HG03175 (cell line): Measurements from ENCODE around the gene MAP7D3.
"Not testable (repeated sequence)": the region's sequence is repeated elsewhere in the genome, so short reads cannot be mapped to it uniquely, and the experiment has no call there.

ENCODE experiments used
- ATAC-seq: cut with Tn5 transposase; IDR thresholded peaks from one replicate; pipeline ENCODE4 v1.9.1; 2021; ENCODE audit warnings: mild to moderate bottlenecking, moderate library complexity; ENCODE audit not compliant: unreplicated experiment

Gene MAP7D3, protein sequence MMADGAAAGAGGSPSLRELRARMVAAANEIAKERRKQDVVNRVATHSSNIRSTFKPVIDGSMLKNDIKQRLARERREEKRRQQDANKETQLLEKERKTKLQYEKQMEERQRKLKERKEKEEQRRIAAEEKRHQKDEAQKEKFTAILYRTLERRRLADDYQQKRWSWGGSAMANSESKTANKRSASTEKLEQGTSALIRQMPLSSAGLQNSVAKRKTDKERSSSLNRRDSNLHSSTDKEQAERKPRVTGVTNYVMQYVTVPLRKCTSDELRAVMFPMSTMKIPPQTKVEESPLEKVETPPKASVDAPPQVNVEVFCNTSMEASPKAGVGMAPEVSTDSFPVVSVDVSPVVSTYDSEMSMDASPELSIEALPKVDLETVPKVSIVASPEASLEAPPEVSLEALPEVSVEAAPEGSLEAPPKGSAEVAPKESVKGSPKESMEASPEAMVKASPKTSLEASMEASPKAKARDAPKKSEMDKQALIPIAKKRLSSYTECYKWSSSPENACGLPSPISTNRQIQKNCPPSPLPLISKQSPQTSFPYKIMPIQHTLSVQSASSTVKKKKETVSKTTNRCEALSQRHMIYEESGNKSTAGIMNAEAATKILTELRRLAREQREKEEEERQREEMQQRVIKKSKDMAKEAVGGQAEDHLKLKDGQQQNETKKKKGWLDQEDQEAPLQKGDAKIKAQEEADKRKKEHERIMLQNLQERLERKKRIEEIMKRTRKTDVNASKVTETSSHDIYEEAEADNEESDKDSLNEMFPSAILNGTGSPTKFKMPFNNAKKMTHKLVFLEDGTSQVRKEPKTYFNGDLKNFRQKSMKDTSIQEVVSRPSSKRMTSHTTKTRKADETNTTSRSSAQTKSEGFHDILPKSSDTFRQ

DNA sequence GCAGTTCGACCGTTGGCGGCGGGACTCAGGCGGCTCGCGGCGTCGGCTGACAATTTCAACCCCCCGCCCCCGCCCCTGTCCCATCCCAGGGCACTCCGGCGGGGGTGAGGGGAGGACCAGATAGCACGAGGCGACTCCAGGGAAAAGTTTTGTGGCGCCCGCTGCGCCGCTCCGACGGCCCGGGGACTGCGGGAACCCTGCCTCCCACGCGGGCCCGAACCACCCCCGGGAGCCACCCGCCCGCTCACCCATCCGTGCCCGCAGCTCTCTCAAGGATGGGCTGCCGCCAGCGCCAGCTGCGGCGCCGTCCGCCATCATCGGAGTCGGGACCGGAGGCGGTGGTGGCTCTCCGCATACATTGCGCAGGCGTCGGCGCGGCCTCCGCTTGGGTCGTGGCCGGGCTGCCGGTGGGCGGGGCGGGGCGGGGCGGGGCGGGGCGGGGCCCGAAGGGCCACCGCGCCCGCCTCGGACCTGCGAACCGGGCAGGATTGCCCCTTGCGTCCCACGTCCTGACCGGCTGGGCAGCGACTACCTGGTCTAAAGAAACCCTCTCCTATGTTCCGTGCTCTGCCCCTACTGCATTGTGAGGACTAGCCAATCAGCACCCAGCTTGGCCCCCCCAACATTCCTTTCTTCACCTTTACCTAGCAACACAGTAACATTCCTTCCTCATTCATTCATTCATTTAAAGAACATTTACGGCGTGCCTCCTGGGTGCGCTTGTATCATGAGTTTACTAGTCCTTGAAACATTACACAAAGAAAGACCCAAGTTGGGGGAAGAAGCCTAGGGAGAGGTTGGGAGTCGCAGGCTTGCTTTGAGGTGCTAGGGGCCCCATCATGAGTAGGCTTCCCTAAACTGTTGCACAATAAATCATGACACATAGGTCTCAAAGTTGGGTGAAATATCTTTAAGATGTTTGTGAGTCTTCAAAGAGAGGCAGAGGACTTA, at the start of gene MAP7D3:
MAP7D3 (minus strand) TSS at position 360 of the 951 bp plus-strand sequence; CDS start at position 318, 42 bp downstream.
- ATAC-seq = peak; percentile 93

DNA sequence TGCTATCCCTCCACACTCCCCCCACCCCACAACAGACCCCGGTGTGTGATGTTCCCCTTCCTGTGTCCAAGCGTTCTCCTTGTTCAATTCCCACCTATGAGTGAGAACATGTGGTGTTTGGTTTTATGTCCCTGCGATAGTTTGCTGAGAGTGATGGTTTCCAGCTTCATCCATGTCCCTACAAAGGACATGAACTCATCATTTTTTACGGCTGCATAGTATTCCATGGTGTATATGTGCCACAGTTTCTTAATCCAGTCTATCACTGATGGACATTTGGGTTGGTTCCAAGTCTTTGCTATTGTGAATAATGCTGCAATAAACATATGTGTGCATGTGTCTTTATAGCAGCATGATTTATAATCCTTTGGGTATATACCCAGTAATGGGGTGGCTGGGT, 49.5 kb upstream of the MAP7D3 start, which contains the start of gene ADGRG4:
ADGRG4 (plus strand) TSS at position 243 of the 400 bp plus-strand sequence. CDS start 7,815 bp downstream, outside the sequence.
- not testable (repeated sequence) for ATAC-seq

DNA sequence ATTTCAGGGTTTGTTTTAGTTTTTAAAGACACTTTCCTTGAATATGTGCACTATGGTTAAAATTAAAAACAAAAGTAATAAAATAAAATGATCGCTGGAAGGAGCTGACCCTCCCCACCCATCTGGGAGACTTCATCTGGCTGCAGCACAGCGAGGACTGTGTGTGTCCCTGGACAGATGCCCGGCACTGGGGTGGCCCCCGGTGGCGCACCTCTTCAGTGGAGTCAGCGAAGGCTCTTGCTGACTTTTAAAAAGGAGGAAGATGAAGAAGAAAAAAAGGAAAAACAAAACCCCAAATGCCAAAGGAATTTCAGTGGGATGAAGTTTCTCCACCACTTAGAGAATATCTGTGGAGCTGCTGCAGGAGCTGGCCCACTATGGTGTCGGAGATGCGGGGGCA, 44.2 kb upstream of the MAP7D3 start:
- no peak for ATAC-seq

DNA sequence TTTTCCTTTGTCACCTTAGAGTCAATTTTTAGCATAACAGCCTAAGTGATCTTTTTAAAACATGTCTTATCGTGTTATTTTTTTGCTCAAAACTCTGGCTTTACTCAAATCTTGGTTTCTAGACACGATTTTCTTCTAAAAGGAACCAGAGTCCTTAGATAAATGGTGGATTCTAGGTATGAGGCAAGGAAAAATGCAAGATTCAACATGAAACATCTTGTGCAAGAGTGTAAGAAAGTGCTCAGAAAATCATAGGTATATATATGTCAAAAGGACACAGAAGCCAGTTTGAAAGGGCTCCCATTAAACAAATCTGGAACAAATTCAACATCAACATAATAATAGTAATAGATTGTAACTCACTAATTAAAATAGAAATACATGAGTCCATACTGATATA, 41.5 kb upstream of the MAP7D3 start:
- ATAC-seq = no peak

GRCh38 chrX:136291824-136292223, 40.6 kb upstream of the MAP7D3 start:
- ATAC-seq = no peak

DNA sequence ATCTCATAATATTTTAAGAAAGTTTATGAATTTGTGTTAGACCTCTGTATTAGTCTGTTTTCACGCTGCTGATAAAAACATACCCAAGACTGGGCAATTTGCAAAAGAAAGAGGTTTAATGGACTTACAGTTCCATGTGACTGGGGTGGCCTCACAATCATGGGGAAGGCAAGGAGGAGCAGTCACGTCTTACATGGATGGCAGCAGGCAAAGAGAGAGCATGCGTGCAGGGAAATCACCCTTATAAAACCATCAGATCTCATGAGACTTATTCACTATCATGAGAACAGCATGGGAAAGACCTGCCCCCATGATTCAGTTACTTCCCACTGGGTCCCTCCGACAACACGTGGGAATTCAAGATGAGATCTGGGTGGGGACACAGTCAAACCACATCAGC, 35.2 kb upstream of the MAP7D3 start:
- not testable (repeated sequence) for ATAC-seq

GRCh38 chrX:136275553-136275952, 24.4 kb upstream of the MAP7D3 start:
- ATAC-seq = no peak

- no peak for ATAC-seq
These were observed 22.8 kb upstream of the MAP7D3 start for GRCh38 chrX:136273986-136274385.

DNA sequence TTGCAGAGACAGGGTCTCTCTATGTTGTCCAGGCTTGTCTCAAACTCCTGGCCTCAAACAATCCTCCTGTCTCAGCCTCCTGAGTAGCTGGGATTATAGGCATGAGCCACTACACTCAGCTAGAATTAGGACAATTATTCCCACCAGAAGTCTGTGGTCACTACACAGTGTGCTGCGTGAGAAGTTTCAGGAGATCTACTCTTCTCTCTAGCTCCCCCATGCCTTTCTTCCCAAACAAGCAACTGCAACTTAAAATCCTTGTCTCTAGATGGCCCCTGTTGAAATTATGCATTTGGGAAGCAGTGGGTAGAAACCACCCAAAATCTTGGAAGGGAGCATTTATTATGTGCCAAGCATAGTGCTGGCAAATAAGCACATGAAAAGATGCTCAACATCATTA, 21.1 kb upstream of the MAP7D3 start:
- no peak for ATAC-seq

GRCh38 chrX:136271300-136271699, 20.1 kb upstream of the MAP7D3 start:
- peak; percentile 58 for ATAC-seq

DNA sequence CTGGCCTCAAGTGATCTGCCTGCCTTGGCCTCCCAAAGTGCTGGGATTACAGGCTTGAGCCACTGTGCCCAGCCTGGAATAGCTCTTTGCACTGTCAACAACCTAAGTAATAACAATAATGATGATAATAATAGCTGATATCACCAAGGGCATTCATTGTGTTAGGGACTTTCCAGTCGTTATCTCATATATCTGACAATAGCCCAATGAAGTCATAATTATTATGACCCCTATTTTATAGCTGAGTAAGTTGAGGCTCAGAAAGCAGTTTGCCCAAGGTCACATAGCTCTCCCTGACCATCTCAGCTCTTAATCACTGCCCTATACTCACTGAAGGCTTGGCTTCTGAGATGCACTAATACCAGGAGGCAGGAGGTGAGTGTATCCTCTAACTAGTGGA, 18.7 kb upstream of the MAP7D3 start:
- ATAC-seq = no peak

GRCh38 chrX:136268051-136269048, 17.1 kb upstream of the MAP7D3 start:
- peak; percentile 61 for ATAC-seq

DNA sequence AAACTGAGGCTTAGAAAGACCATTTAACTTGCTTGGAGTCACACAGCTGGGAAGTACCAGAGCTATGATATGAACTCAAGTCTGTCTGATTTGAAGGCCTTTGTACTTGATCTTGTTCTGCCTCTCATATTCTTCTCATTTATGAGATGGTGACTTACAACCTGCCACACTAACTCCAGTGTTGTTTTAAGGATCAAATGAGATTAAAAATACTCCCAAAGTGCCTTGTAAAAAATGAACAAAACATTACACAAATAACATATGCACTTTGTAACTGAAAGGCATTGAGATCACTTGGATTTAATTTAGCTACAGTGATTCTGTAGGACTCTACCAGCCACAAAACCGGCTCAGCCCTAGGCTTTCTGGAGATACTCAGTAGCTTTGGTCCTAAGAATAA, 15.6 kb upstream of the MAP7D3 start:
- ATAC-seq = no peak

DNA sequence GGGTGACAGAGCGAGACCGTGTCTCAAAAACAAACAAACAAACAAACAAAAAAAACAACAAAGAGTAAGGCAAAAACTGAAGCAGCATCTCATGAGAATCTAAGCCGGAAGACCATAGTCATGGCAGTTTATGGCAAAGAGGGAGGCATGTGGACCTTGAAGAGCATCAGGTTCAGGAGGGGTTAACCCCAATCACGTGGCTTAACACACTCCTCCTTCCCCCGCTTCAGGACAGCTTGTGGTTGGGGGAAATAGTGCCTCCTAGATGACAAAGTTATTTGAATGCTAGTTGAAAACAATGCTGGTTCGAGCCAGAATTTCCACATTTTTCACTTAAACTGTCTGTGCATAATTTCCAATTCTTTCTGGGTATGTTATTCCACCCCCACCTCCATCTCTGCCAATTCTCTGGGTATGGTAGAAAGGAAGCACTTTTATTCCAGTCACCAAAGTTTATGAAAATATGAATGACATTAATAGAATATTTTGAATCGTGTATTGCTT, 11.7 kb upstream of the MAP7D3 start:
- ATAC-seq = no peak

DNA sequence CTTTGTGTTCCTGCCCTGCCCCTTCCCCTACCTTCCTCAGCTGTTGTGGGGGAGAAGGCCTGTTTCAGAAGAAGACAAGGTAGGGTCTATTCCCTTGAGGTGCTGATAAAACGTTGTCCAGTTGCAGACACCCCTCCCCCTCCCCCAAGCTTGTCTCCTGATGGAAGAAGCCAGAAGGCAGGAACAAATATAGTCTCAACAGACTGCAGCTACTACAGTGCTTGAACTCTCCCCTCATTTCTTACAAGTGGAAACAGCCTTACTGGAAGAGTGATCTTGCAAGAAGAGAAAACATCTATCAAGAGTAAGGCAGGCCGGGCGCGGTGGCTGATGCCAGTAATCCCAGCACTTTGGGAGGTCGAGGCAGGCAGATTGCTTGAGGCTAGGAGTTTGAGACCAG, 11.0 kb upstream of the MAP7D3 start:
- ATAC-seq = no peak

DNA sequence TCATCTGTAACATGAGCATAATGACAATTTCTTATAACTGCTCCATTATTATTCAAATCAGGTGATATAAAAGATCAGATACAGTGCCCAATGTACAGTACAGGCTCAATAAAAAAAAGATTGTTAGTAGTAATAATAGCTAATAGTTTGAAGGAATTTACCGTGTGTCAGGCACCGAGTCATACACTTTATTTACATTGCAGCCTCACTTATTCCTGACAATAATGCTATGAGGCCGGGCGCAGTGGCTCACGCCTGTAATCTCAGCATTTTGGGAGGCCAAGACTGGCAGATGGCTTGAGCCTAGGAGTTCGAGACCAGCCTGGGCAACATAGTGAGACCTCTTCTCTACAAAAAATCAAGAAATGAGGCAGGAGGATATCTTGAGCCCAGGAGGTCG, 10.1 kb upstream of the MAP7D3 start:
- ATAC-seq = no peak

GRCh38 chrX:136260776-136261175, 9.6 kb upstream of the MAP7D3 start:
- no peak for ATAC-seq

DNA sequence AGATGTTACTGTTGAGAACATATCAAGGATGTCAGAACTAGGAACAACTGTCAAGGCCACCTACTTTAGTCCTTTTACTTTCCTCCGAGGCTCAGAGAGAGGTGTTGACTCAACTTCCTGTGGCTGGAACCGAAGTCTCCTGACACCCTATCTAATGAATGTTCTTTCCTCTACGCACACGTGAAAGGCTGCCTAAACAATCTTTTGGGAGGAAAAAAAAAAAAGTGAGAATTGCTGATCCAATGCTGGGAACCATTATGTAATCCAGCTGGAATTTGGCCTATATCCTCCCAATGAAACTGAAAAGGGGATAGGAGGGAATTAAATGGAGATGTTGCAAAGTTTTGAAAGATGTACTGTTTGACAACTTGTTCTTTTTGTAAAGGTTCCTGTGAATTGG, 8.3 kb upstream of the MAP7D3 start:
- ATAC-seq = no peak

DNA sequence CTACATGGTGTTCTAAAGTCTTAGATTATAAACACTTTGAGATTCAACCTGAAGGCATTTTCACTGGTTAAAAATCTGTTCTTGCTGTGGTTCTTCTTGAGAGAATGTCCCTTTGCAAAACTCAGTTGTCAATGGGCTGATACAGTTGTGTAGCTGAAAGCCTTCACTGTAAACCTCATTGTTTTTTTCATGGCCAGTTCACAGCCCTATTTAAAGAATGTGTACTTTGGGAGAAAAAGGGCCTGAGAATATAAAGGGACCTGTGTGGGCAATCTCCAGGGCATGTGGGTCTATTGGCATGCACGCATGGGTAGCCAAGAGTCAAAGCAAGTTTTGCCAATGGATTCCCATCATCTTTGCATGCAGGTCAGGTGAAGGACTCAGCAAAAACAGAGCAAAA, 7.8 kb upstream of the MAP7D3 start:
- ATAC-seq = no peak
